ENCODE measurements around the gene SMCO4. TPM values are rescaled to one million over a fixed set of nuclear protein-coding genes. Genes with fewer than 3 reads are reported as not detected.
A peak's percentile ranks its signal among the peaks of the same experiment; 100 is the strongest.

Gene SMCO4
- total RNA-seq, 1 donor: 15.6 TPM

DNA sequence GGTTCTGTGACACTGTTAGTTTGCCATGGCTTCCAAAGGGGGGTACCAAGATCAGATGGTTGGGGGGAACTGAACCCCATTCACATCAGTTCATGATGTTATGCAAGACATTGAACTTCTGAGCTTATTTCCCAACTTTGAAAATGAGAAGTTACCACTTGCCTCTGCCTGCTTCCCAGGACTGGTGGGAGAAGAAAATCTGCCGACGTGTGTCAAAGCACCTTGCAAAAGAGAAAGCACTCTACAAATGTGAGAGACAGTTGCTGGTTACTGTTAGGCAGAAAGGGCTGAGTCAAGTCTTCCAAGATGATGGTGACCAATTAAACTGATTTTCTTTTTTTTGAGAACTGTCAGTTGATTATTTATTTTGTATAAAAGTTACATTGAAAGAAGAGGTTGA lies 45.6 kb downstream of the SMCO4 start:
- peaks cover 3% of the 10 kb centered on the region for H3K36me3 ChIP-seq (ENCODE audit: insufficient read depth, low read length)
- H3K4me3 ChIP-seq (ENCODE audit: insufficient read depth, low read length): no peak overlapping the region
- no peak overlapping the region for H3K27ac ChIP-seq (ENCODE audit: low read depth, low read length)
- H3K79me2 ChIP-seq (ENCODE audit: insufficient read depth, low read length): no peaks in the 10 kb centered on the region
- DNase-seq (ENCODE audit: insufficient read length, low spot score, missing footprints): no peak
- H3K27me3 ChIP-seq (ENCODE audit: insufficient read depth, low read length): no peaks in the 10 kb centered on the region
- no peak overlapping the region for H2AFZ ChIP-seq (ENCODE audit: low read length)
- no peak overlapping the region for H3K4me2 ChIP-seq (ENCODE audit: insufficient read depth, low read length)
- H3K9me3 ChIP-seq (ENCODE audit: low read depth, low read length): no peaks in the 10 kb centered on the region
- TF ChIP-seq CTCF (IDR thresholded peaks at IDR 0.05; ENCODE audit: extremely low read depth, low read depth, low read length): no peak
- peaks cover 4% of the 10 kb centered on the region for H4K20me1 ChIP-seq (ENCODE audit: insufficient read depth, low read length)
- H3K4me1 ChIP-seq (ENCODE audit: insufficient read depth, low read length): peaks cover 18% of the 10 kb centered on the region

DNA sequence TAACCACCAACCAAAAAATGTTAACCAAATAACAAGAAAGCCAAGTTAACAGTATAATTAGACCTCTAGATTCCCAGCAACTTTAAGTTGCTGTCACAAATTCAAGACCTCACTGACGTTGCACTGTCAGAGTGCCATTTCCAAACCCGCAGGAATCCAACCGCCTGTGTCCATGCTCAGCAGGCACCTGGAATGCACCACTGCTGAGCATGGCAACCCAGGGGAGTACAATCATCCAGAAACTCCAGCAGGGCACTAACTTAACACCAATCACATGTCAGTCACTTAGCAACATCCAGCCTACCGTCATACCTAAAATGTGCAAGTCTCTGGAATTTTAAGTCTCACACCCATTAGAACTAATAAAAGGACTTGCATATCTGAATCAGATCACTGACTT lies 48.8 kb downstream of the SMCO4 start:
- DNase-seq (ENCODE audit: insufficient read length, low spot score, missing footprints): no peak
- Histone ChIP-seq H4K20me1 (ENCODE audit: insufficient read depth, low read length) (peaks cover 8% of the 10 kb centered on the region), H3K79me2 (ENCODE audit: insufficient read depth, low read length) (no peaks in the 10 kb centered on the region), H3K4me2 (ENCODE audit: insufficient read depth, low read length) (peak overlapping the region; percentile 10), H3K9me3 (ENCODE audit: low read depth, low read length) (no peaks in the 10 kb centered on the region), H3K36me3 (ENCODE audit: insufficient read depth, low read length) (peaks cover 3% of the 10 kb centered on the region), H2AFZ (ENCODE audit: low read length) (no peak overlapping the region), H3K27ac (ENCODE audit: low read depth, low read length) (peak overlapping the region; percentile 37), H3K4me1 (ENCODE audit: insufficient read depth, low read length) (peaks cover 18% of the 10 kb centered on the region), H3K4me3 (ENCODE audit: insufficient read depth, low read length) (no peak overlapping the region), H3K27me3 (ENCODE audit: insufficient read depth, low read length) (no peaks in the 10 kb centered on the region)
- no peak for TF ChIP-seq CTCF (IDR thresholded peaks at IDR 0.05; ENCODE audit: extremely low read depth, low read depth, low read length)

- no peaks in the 10 kb centered on the region for H3K9me3 ChIP-seq (ENCODE audit: low read depth, low read length)
- H3K36me3 ChIP-seq (ENCODE audit: insufficient read depth, low read length): peaks cover 3% of the 10 kb centered on the region
- no peak overlapping the region for H3K4me3 ChIP-seq (ENCODE audit: insufficient read depth, low read length)
- H2AFZ ChIP-seq (ENCODE audit: low read length): no peak overlapping the region
- peak overlapping the region; percentile 27 for H3K27ac ChIP-seq (ENCODE audit: low read depth, low read length)
- H4K20me1 ChIP-seq (ENCODE audit: insufficient read depth, low read length): peaks cover 10% of the 10 kb centered on the region
- DNase-seq (ENCODE audit: insufficient read length, low spot score, missing footprints): no peak
- H3K4me2 ChIP-seq (ENCODE audit: insufficient read depth, low read length): no peak overlapping the region
- H3K79me2 ChIP-seq (ENCODE audit: insufficient read depth, low read length): no peaks in the 10 kb centered on the region
- TF ChIP-seq CTCF (IDR thresholded peaks at IDR 0.05; ENCODE audit: extremely low read depth, low read depth, low read length): no peak
- H3K27me3 ChIP-seq (ENCODE audit: insufficient read depth, low read length): no peaks in the 10 kb centered on the region
- peaks cover 13% of the 10 kb centered on the region for H3K4me1 ChIP-seq (ENCODE audit: insufficient read depth, low read length)
Observed at GRCh38 chr11:93493252-93493897, 49.8 kb downstream of the SMCO4 start.

DNA sequence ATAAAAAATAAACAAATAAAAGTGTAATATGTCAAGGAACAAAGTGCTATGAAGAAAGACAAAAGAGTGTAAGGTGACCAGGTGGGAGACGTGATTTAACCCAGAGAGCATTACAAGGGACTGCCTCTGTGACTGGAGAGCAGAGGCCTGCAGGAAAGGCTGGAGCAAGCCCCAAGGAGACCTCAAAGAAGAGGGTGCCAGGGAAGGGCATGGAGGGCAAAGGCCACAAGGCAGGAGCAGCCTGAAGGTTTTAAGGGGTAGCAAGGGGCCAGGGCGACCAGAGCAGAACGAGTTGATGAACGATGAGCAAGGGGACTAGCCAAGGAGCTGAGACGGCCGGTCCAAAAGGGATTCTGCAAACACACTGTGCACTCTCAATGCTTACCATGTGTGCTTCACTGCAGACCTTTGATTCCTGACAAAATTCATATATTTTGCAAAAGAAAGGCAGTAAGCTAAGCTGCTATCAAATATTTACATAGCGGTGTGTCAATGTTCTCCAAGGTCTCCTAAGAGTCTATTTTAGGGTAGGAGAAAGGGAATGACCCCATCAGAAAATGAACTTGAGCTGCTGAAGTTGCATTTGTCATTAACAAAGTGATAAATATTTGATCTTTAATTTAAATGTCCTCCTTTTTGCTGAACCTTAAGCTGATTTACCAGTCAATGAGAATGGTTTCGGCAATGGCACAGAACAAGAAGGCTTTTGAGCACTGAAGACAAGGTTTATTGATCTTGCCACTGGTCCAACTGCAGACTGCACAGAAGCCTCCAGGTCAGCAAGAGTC lies 50.5 kb downstream of the SMCO4 start:
- H2AFZ ChIP-seq (ENCODE audit: low read length): no peak overlapping the region
- H3K4me3 ChIP-seq (ENCODE audit: insufficient read depth, low read length): no peak overlapping the region
- no peak overlapping the region for H3K4me2 ChIP-seq (ENCODE audit: insufficient read depth, low read length)
- peaks cover 13% of the 10 kb centered on the region for H3K4me1 ChIP-seq (ENCODE audit: insufficient read depth, low read length)
- H3K9me3 ChIP-seq (ENCODE audit: low read depth, low read length): no peaks in the 10 kb centered on the region
- H3K79me2 ChIP-seq (ENCODE audit: insufficient read depth, low read length): no peaks in the 10 kb centered on the region
- no peak for DNase-seq (ENCODE audit: insufficient read length, low spot score, missing footprints)
- H4K20me1 ChIP-seq (ENCODE audit: insufficient read depth, low read length): peaks cover 10% of the 10 kb centered on the region
- no peaks in the 10 kb centered on the region for H3K27me3 ChIP-seq (ENCODE audit: insufficient read depth, low read length)
- H3K27ac ChIP-seq (ENCODE audit: low read depth, low read length): no peak overlapping the region
- H3K36me3 ChIP-seq (ENCODE audit: insufficient read depth, low read length): peaks cover 3% of the 10 kb centered on the region
- no peak for TF ChIP-seq CTCF (IDR thresholded peaks at IDR 0.05; ENCODE audit: extremely low read depth, low read depth, low read length)
